Measurements from ENCODE around the gene SAMSN1. TPM values are rescaled to one million over a fixed set of nuclear protein-coding genes. Genes with fewer than 3 reads are reported as not detected.

The SAMSN1 gene
- total RNA-seq, 1 donor from 2014 or later, result 1.2 TPM

DNA sequence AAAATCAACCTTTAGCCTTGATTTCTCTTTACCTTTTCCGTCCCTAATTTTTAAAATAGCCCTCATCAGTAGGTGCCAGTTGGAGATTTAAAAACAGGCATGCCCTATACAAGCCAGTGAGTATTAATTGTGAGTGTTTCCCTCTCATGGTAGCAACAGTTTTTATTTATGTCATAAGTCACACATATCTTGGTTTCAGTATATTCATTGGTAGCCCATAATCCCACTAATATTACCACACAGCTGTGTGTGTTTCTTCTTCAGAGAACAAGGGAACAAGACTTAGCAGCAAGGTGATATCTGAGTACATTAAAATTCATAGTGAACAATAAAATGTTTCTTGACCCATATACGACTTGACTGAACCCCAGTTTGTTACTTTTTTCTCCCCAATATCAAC is 94.6 kb downstream of the SAMSN1 start:
- no peaks in the 10 kb centered on the region for H3K27me3 Mint-ChIP-seq (ENCODE audit: insufficient read depth, low read depth)
- no peak overlapping the region for H3K4me3 ChIP-seq
- H3K4me1 ChIP-seq, result peaks cover 5% of the 10 kb centered on the region
- H3K9me3 ChIP-seq (ENCODE audit: low read depth), result no peaks in the 10 kb centered on the region
- H3K9ac ChIP-seq, result no peak overlapping the region
- no peak for DNase-seq (ENCODE audit: low spot score)
- H3K27ac ChIP-seq, result no peak overlapping the region
- no peaks in the 10 kb centered on the region for H4K20me1 ChIP-seq (ENCODE audit: low read depth)
- no peaks in the 10 kb centered on the region for H3K4me1 Mint-ChIP-seq
- no peak overlapping the region for H3K4me3 Mint-ChIP-seq
- no peaks in the 10 kb centered on the region for H3F3A ChIP-seq (ENCODE audit: low read depth)
- no peak overlapping the region for H2AFZ ChIP-seq (replicated peaks)
- no peaks in the 10 kb centered on the region for H3K36me3 Mint-ChIP-seq
- H3K9me3 Mint-ChIP-seq, result no peaks in the 10 kb centered on the region
- H3K27ac Mint-ChIP-seq, result no peak overlapping the region
- no peaks in the 10 kb centered on the region for H3K79me2 ChIP-seq (ENCODE audit: low read depth)
- TF ChIP-seq, protein P1, sequence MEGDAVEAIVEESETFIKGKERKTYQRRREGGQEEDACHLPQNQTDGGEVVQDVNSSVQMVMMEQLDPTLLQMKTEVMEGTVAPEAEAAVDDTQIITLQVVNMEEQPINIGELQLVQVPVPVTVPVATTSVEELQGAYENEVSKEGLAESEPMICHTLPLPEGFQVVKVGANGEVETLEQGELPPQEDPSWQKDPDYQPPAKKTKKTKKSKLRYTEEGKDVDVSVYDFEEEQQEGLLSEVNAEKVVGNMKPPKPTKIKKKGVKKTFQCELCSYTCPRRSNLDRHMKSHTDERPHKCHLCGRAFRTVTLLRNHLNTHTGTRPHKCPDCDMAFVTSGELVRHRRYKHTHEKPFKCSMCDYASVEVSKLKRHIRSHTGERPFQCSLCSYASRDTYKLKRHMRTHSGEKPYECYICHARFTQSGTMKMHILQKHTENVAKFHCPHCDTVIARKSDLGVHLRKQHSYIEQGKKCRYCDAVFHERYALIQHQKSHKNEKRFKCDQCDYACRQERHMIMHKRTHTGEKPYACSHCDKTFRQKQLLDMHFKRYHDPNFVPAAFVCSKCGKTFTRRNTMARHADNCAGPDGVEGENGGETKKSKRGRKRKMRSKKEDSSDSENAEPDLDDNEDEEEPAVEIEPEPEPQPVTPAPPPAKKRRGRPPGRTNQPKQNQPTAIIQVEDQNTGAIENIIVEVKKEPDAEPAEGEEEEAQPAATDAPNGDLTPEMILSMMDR (IDR thresholded peaks at IDR 0.05), result no peak
- TF ChIP-seq EZH2 (IDR thresholded peaks at IDR 0.05), result no peak
- TF ChIP-seq EZH2phosphoT487 (IDR thresholded peaks at IDR 0.05), result no peak
- H3K27me3 ChIP-seq, result no peaks in the 10 kb centered on the region
- no peaks in the 10 kb centered on the region for H3K36me3 ChIP-seq
- no peak overlapping the region for H3K4me2 ChIP-seq

DNA sequence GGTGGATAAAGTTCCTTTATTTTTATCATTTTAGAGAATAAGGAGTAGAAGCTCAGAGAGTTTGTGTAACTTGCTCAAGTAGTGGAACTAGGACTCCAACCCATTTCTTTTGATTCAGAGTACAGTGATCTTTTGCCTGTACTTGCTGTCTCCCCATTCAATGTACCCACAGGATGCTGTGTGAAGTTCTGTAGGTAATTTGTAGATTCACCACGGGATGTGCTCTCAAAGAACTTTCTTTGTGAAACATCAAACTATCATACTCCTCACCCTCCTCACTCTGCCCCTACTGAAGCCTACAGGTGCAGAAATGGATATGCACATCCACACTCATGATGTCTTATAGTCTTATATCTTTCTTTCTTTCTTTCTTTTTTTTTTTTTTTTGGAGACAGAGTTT is 97.3 kb downstream of the SAMSN1 start:
- no peak overlapping the region for H3K27ac Mint-ChIP-seq
- TF ChIP-seq, protein P1 (IDR thresholded peaks at IDR 0.05), result no peak
- H3K9me3 Mint-ChIP-seq, result no peaks in the 10 kb centered on the region

DNA sequence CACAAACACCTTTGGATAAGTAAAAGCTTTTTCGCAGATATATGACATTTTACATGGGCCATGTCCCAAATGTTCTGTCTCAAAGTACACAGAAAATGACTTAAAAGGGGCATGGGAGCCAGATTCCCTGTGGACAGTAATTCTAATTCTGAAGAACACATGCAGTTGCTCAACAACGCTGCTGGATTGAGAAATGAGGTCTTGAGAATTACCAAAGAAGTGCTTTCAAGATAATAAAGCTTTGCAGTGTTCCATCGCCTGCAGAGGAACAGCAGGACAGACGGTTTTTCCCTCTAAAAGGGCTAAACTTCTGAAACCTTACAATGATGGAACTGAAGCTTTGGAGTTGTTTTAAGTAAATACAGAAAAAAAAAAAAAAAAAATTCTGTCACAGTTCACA is 107.9 kb downstream of the SAMSN1 start:
- H4K20me1 ChIP-seq (ENCODE audit: low read depth), result no peaks in the 10 kb centered on the region
- H3K4me1 Mint-ChIP-seq, result no peaks in the 10 kb centered on the region
- H3K4me3 Mint-ChIP-seq, result no peak overlapping the region
- no peaks in the 10 kb centered on the region for H3K79me2 ChIP-seq (ENCODE audit: low read depth)
- no peaks in the 10 kb centered on the region for H3K4me1 ChIP-seq
- H2AFZ ChIP-seq (replicated peaks), result no peak overlapping the region
- no peaks in the 10 kb centered on the region for H3K36me3 Mint-ChIP-seq
- H3K27ac ChIP-seq, result no peak overlapping the region
- no peak overlapping the region for H3K9ac ChIP-seq
- H3F3A ChIP-seq (ENCODE audit: low read depth), result no peaks in the 10 kb centered on the region
- H3K9me3 ChIP-seq (ENCODE audit: low read depth), result no peaks in the 10 kb centered on the region
- H3K27me3 ChIP-seq, result no peaks in the 10 kb centered on the region
- H3K9me3 Mint-ChIP-seq, result no peaks in the 10 kb centered on the region
- H3K4me2 ChIP-seq, result no peak overlapping the region
- H3K27me3 Mint-ChIP-seq (ENCODE audit: insufficient read depth, low read depth), result no peaks in the 10 kb centered on the region
- no peak for DNase-seq (ENCODE audit: low spot score)
- no peaks in the 10 kb centered on the region for H3K36me3 ChIP-seq
- H3K27ac Mint-ChIP-seq, result no peak overlapping the region
- H3K4me3 ChIP-seq, result no peak overlapping the region
- TF ChIP-seq EZH2phosphoT487 (IDR thresholded peaks at IDR 0.05) (no peak), EZH2 (IDR thresholded peaks at IDR 0.05) (no peak)
- TF ChIP-seq, protein P1 (IDR thresholded peaks at IDR 0.05), result no peak

More for the DNA sequence above, 97.3 kb downstream of the SAMSN1 start:
- H3K9ac ChIP-seq, result no peak overlapping the region
- H3K4me2 ChIP-seq, result no peak overlapping the region
- no peaks in the 10 kb centered on the region for H3K9me3 ChIP-seq (ENCODE audit: low read depth)
- H2AFZ ChIP-seq (replicated peaks), result no peak overlapping the region
- H3K36me3 Mint-ChIP-seq, result no peaks in the 10 kb centered on the region
- H3K27me3 ChIP-seq, result no peaks in the 10 kb centered on the region
- no peak overlapping the region for H3K4me3 ChIP-seq
- H3K27ac ChIP-seq, result no peak overlapping the region
- H3F3A ChIP-seq (ENCODE audit: low read depth), result no peaks in the 10 kb centered on the region
- DNase-seq (ENCODE audit: low spot score), result no peak
- H3K36me3 ChIP-seq, result no peaks in the 10 kb centered on the region
- no peak overlapping the region for H3K4me3 Mint-ChIP-seq
- H3K4me1 Mint-ChIP-seq, result no peaks in the 10 kb centered on the region
- H3K4me1 ChIP-seq, result no peaks in the 10 kb centered on the region
- H3K27me3 Mint-ChIP-seq (ENCODE audit: insufficient read depth, low read depth), result no peaks in the 10 kb centered on the region
- H4K20me1 ChIP-seq (ENCODE audit: low read depth), result no peaks in the 10 kb centered on the region
- H3K79me2 ChIP-seq (ENCODE audit: low read depth), result no peaks in the 10 kb centered on the region

DNA sequence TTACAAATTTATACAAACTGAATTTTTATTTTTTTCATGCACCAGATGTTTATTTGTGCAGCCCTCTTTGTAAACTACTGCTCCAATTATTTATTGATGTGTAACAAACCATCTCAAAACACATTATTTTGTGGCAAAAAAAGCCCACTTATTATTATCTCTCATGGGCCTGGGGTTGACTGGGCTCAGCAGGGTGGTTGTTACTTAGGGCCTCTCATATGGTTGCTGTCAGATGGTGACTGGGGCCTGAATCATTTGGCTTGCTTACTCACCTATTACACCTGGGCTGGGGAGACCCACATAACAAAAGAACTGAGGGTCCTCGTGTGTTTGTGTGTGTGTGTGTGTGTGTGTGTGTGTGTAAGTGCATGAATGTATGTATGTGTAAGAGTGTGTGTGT is 110.7 kb downstream of the SAMSN1 start:
- no peak overlapping the region for H3K27ac ChIP-seq

More for the DNA sequence above, 110.7 kb downstream of the SAMSN1 start:
- Mint-ChIP-seq H3K9me3 (no peaks in the 10 kb centered on the region), H3K27ac (no peak overlapping the region), H3K27me3 (ENCODE audit: insufficient read depth, low read depth) (peaks cover 3% of the 10 kb centered on the region), H3K36me3 (no peaks in the 10 kb centered on the region), H3K4me1 (no peaks in the 10 kb centered on the region), H3K4me3 (no peak overlapping the region)
- Histone ChIP-seq H3K9ac (no peak overlapping the region), H3K4me1 (no peaks in the 10 kb centered on the region), H2AFZ (replicated peaks) (no peak overlapping the region), H3K36me3 (no peaks in the 10 kb centered on the region), H3F3A (ENCODE audit: low read depth) (no peaks in the 10 kb centered on the region), H3K4me2 (no peak overlapping the region), H3K27me3 (no peaks in the 10 kb centered on the region), H3K79me2 (ENCODE audit: low read depth) (no peaks in the 10 kb centered on the region), H4K20me1 (ENCODE audit: low read depth) (no peaks in the 10 kb centered on the region), H3K4me3 (no peak overlapping the region), H3K9me3 (ENCODE audit: low read depth) (no peaks in the 10 kb centered on the region)
- DNase-seq (ENCODE audit: low spot score), result no peak
- TF ChIP-seq EZH2 (IDR thresholded peaks at IDR 0.05) (no peak), EZH2phosphoT487 (IDR thresholded peaks at IDR 0.05) (no peak)
- TF ChIP-seq, protein P1 (IDR thresholded peaks at IDR 0.05), result no peak
